HL-60/S4 (cell line): ENCODE data around the gene SHISA2.
"Not testable (repeated sequence)": the region's sequence is repeated elsewhere in the genome, so short reads cannot be mapped to it uniquely, and the experiment has no call there.

Source experiments
- in situ Hi-C: fragments of 300-500 bp; cut with MboI; formaldehyde crosslinking; loops from 2 replicates; pipeline ENCODE4 v1.14.3; 2022; ENCODE audit warnings: low sequenced_read_pairs

SHISA2 gene

GRCh38 chr13:26051657-26052311, at the start of gene SHISA2:
Gene SHISA2 (minus strand): TSS chr13:26052016. CDS start chr13:26050975, 1,041 bp downstream.
- in situ Hi-C loops: loop anchor here (25.0 kb wide), 2 partner anchors 214 to 489 kb away; no protein-coding TSS in a partner anchor

- in situ Hi-C loops: no loop called here
Measured at GRCh38 chr13:26095846-26096610, 44.2 kb upstream of the SHISA2 start.

- in situ Hi-C loops: no loop called here
Measured at GRCh38 chr13:26095338-26095737, 43.5 kb upstream of the SHISA2 start.

GRCh38 chr13:26076821-26077220, 25.0 kb upstream of the SHISA2 start:
- in situ Hi-C loops: not testable (repeated sequence)

- in situ Hi-C loops: no loop called here
Measured at GRCh38 chr13:26075498-26075897, 23.7 kb upstream of the SHISA2 start.

GRCh38 chr13:26074706-26075105, 22.9 kb upstream of the SHISA2 start:
- in situ Hi-C loops: loop anchor here (25.0 kb wide), 2 partner anchors 237 to 512 kb away; no protein-coding TSS in a partner anchor

- in situ Hi-C loops: loop anchor here (25.0 kb wide), 2 partner anchors 235 to 510 kb away; no protein-coding TSS in a partner anchor
Measured at GRCh38 chr13:26072335-26072734, 20.5 kb upstream of the SHISA2 start.

- in situ Hi-C loops: loop anchor here (25.0 kb wide), 2 partner anchors 234 to 509 kb away; no protein-coding TSS in a partner anchor
Measured at GRCh38 chr13:26071691-26072090, 19.9 kb upstream of the SHISA2 start.

GRCh38 chr13:26069642-26070041, 17.8 kb upstream of the SHISA2 start:
- in situ Hi-C loops: loop anchor here (25.0 kb wide), 2 partner anchors 232 to 507 kb away; no protein-coding TSS in a partner anchor

GRCh38 chr13:26068372-26068771, 16.6 kb upstream of the SHISA2 start:
- in situ Hi-C loops: loop anchor here (25.0 kb wide), 2 partner anchors 231 to 506 kb away; no protein-coding TSS in a partner anchor

GRCh38 chr13:26067601-26068000, 15.8 kb upstream of the SHISA2 start:
- in situ Hi-C loops: loop anchor here (25.0 kb wide), 2 partner anchors 230 to 505 kb away; no protein-coding TSS in a partner anchor

- in situ Hi-C loops: loop anchor here (25.0 kb wide), 2 partner anchors 229 to 504 kb away; no protein-coding TSS in a partner anchor
Measured at GRCh38 chr13:26066492-26066891, 14.7 kb upstream of the SHISA2 start.

- in situ Hi-C loops: loop anchor here (25.0 kb wide), 2 partner anchors 226 to 501 kb away; no protein-coding TSS in a partner anchor
Measured at GRCh38 chr13:26062853-26063444, 11.1 kb upstream of the SHISA2 start.

GRCh38 chr13:26061947-26062346, 10.1 kb upstream of the SHISA2 start:
- in situ Hi-C loops: loop anchor here (25.0 kb wide), 2 partner anchors 225 to 500 kb away; no protein-coding TSS in a partner anchor

- in situ Hi-C loops: loop anchor here (25.0 kb wide), 2 partner anchors 224 to 499 kb away; no protein-coding TSS in a partner anchor
Measured at GRCh38 chr13:26061256-26061655, 9.4 kb upstream of the SHISA2 start.

- in situ Hi-C loops: loop anchor here (25.0 kb wide), 2 partner anchors 223 to 498 kb away; no protein-coding TSS in a partner anchor
Measured at GRCh38 chr13:26060357-26060756, 8.5 kb upstream of the SHISA2 start.

GRCh38 chr13:26058704-26059103, 6.9 kb upstream of the SHISA2 start:
- in situ Hi-C loops: loop anchor here (25.0 kb wide), 2 partner anchors 221 to 496 kb away; no protein-coding TSS in a partner anchor

- in situ Hi-C loops: loop anchor here (25.0 kb wide), 2 partner anchors 218 to 493 kb away; no protein-coding TSS in a partner anchor
Measured at GRCh38 chr13:26054896-26055295, 3.1 kb upstream of the SHISA2 start.

- in situ Hi-C loops: loop anchor here (25.0 kb wide), 2 partner anchors 216 to 491 kb away; no protein-coding TSS in a partner anchor
Measured at GRCh38 chr13:26053418-26053980, 1.7 kb upstream of the SHISA2 start.

GRCh38 chr13:26052337-26052736, 521 bp upstream of the SHISA2 start:
- in situ Hi-C loops: loop anchor here (25.0 kb wide), 2 partner anchors 215 to 490 kb away; no protein-coding TSS in a partner anchor
